Measurements from ENCODE around the gene TMOD2. TPM values are rescaled to one million over a fixed set of nuclear protein-coding genes. Genes with fewer than 3 reads are reported as not detected.

TMOD2 gene
- total RNA-seq, 4 donors from 2014 or later: 41.6 to 113 (median 54.7) TPM

DNA sequence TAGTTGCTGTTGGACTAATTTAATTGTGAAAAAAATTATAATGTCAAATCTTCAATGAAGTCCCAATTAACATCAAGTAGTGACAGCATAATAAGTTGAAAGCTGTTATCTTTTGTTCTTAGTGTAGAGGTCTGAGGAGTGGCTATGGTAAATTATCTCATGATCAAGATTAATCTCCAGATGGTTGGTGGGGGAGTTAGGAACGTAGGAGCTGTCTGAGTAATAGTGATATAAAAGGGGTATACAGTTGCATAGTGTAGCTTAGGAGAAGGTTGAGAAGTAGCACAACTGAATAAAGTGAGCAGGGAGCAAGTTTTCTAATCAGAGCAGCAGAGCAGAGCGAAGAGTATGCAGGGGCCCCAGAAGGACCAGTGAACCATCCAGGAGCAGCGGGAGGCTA is 19.5 kb downstream of the TMOD2 start:
- no peak for TF ChIP-seq POLR2A (IDR thresholded peaks at IDR 0.05)
- no peak for TF ChIP-seq EP300 (IDR thresholded peaks at IDR 0.05)
- TF ChIP-seq, protein P1, sequence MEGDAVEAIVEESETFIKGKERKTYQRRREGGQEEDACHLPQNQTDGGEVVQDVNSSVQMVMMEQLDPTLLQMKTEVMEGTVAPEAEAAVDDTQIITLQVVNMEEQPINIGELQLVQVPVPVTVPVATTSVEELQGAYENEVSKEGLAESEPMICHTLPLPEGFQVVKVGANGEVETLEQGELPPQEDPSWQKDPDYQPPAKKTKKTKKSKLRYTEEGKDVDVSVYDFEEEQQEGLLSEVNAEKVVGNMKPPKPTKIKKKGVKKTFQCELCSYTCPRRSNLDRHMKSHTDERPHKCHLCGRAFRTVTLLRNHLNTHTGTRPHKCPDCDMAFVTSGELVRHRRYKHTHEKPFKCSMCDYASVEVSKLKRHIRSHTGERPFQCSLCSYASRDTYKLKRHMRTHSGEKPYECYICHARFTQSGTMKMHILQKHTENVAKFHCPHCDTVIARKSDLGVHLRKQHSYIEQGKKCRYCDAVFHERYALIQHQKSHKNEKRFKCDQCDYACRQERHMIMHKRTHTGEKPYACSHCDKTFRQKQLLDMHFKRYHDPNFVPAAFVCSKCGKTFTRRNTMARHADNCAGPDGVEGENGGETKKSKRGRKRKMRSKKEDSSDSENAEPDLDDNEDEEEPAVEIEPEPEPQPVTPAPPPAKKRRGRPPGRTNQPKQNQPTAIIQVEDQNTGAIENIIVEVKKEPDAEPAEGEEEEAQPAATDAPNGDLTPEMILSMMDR (IDR thresholded peaks at IDR 0.05): no peak
- no peak for DNase-seq (ENCODE audit: low spot score in 2 of 2)
- no peak overlapping the region for H3K4me3 ChIP-seq
- peaks cover 0 to 52% (median 0%) of the 10 kb centered on the region in 3 donors for H3K36me3 ChIP-seq
- 62 to 80% methylated on average over 3 of the region's 3 CpGs for WGBS, 2 donors
- H3K4me1 ChIP-seq: peaks cover 0 to 71% (median 2%) of the 10 kb centered on the region in 4 donors
- no peaks in the 10 kb centered on the region for H3K9me3 ChIP-seq
- H3K27ac ChIP-seq: no peak overlapping the region
- H3K27me3 ChIP-seq: no peaks in the 10 kb centered on the region

DNA sequence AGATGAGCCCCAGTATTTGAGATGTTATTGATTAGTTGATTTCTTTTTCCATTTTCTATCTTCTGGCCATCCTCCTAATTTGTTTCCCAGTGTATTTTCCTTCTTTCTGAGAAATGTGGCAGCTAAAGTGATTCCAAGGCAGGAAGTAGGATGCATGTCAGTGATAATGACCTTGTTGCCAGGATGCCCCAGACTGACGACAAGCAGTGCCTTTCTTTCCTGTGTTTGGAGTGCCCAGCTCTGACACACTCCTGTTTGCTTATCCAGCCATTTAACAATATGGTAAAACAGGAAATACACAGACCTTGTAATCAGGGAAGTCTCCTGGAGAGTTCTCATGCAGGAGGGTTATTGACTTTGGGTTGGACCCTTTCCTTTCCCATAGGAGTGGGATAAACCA is 20.4 kb downstream of the TMOD2 start:
- peak overlapping the region in 2 of 4 donors; percentile 8 to 14 for H3K27ac ChIP-seq
- H3K4me3 ChIP-seq: no peak overlapping the region
- no peaks in the 10 kb centered on the region for H3K9me3 ChIP-seq
- H3K36me3 ChIP-seq: peaks cover 0 to 52% (median 0%) of the 10 kb centered on the region in 3 donors
- no peak for DNase-seq (ENCODE audit: low spot score in 2 of 2)
- 29 to 37% methylated on average over 1 of the region's 1 CpG for WGBS, 2 donors
- H3K27me3 ChIP-seq: no peaks in the 10 kb centered on the region
- TF ChIP-seq POLR2A (IDR thresholded peaks at IDR 0.05): no peak
- TF ChIP-seq EP300 (IDR thresholded peaks at IDR 0.05): no peak
- TF ChIP-seq, protein P1 (IDR thresholded peaks at IDR 0.05): no peak
- peaks cover 0 to 71% (median 4%) of the 10 kb centered on the region in 4 donors for H3K4me1 ChIP-seq

DNA sequence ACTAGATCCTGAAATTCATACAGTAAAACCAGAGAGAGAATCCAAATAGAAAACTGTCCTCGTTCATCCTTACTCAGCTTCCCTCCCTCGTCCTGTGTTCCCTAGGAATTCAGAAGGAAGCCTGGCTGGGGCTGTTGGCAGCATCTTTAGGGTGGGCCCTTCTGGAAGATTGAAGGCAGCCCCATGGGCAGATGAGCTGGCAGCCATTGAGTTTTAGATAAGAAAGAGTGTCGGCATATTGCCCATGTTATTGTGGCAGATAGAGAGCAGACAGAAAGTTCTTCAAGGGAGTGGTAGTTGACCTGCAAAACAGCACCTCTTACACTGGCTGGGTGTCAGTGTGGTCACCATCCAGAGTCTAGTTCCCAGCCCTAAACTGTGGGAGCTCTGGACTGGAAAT is 23.5 kb downstream of the TMOD2 start:
- WGBS, 2 donors: 76 to 79% methylated on average over 3 of the region's 3 CpGs
- DNase-seq (ENCODE audit: low spot score in 2 of 2): no peak
- Histone ChIP-seq H3K36me3 (peaks cover 0 to 35% (median 0%) of the 10 kb centered on the region in 3 donors), H3K4me1 (peaks cover 0 to 53% (median 5%) of the 10 kb centered on the region in 4 donors), H3K27ac (no peak overlapping the region), H3K4me3 (no peak overlapping the region), H3K9me3 (no peaks in the 10 kb centered on the region), H3K27me3 (no peaks in the 10 kb centered on the region)
- TF ChIP-seq EP300 (IDR thresholded peaks at IDR 0.05) (no peak), POLR2A (IDR thresholded peaks at IDR 0.05) (no peak)
- TF ChIP-seq, protein P1 (IDR thresholded peaks at IDR 0.05): no peak

DNA sequence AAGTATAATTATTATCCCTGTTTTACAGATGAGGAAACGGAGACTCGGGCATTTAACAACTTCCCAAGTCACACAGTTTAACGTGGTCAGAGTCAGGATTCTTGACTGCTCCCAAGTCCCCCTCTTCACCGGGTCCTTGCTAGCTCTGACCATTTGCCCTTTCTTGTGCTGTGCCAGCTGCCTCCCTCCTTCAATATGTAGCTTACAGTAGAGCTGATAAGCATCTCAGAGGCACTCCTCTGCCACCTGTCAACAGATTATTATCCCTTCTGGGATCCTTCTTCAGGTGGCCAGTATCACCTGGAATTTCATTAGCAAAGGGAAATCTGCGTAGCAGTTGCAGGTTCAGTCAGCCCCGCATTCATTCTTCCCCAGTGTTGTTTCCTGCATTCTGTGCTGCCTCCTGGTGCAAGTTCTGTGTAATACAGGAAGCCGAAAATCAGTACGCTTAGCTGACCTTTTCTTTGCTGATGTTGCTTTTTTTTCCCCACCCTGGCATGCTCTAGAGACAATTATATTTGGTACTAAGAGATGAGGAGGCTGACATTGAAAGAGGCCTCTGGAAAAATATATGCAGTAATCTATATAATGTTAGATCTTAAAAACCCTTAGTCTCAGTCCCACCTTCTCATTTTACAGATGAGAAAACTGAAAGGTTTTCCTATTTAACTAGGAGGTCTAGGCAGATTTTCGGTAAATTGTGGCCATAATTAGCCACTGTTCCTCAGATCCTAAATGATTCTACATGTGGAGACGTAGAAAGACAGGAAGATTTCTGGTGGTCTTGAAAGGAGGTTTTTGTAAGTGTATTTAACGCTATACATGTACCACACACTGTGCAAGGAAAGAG is 24.8 kb downstream of the TMOD2 start:
- Histone ChIP-seq H3K4me1 (peaks cover 0 to 42% (median 5%) of the 10 kb centered on the region in 4 donors), H3K4me3 (no peak overlapping the region), H3K9me3 (no peaks in the 10 kb centered on the region), H3K36me3 (peaks cover 0 to 36% (median 0%) of the 10 kb centered on the region in 3 donors), H3K27ac (no peak overlapping the region), H3K27me3 (no peaks in the 10 kb centered on the region)
- DNase-seq (ENCODE audit: low spot score in 2 of 2): peak in 1 of 2 donors; percentile 64
- TF ChIP-seq, protein P1 (IDR thresholded peaks at IDR 0.05): peak; percentile 66 to 83 (median 69)
- TF ChIP-seq POLR2A (IDR thresholded peaks at IDR 0.05): no peak
- WGBS, 2 donors: 39 to 47% methylated on average over 11 of the region's 11 CpGs

DNA sequence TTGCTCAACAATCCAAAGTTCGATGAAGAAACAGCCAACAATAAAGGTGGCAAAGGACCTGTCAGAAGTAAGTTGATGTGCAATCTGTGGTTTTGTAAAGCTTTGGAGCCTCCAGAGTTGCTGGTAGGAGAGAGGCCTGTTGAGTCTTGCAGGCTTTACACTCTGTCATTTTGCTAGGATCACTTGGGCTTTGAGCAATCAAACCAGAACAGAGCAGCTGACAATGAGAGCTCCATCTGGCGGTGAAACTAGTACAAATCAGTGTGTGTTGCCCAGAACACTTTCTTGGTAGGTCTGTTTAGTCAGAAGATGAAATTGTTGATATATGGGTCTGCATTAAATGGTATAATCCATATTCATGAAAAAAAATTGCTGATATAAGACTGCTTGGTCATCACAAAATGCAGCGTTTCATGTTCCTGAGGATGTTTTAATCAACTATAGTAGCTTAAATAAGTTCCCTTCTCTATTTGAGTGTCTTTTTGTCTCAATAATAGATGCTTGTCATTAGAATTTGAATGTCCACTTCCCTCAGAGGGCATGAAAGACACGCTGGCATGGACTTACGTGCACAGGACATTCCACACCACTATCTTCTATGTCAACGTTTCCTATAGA is 25.7 kb downstream of the TMOD2 start:
- peak; percentile 35 to 86 for DNase-seq (ENCODE audit: low spot score in 2 of 2)
- Histone ChIP-seq H3K9me3 (no peaks in the 10 kb centered on the region), H3K4me1 (peaks cover 0 to 34% (median 5%) of the 10 kb centered on the region in 4 donors), H3K27ac (no peak overlapping the region), H3K36me3 (peaks cover 0 to 45% (median 0%) of the 10 kb centered on the region in 3 donors), H3K4me3 (no peak overlapping the region), H3K27me3 (no peaks in the 10 kb centered on the region)
- TF ChIP-seq, protein P1 (IDR thresholded peaks at IDR 0.05): peak; percentile 65 to 78 (median 73)
- no peak for TF ChIP-seq EP300 (IDR thresholded peaks at IDR 0.05)
- no peak for TF ChIP-seq POLR2A (IDR thresholded peaks at IDR 0.05)
- WGBS, 2 donors: 48 to 49% methylated on average over 6 of the region's 6 CpGs
